Uterus (tissue), 2 donors: ENCODE results near the gene BBS1.

Source experiments
- CTCF ChIP-seq, 4 experiments: fragments of 200-600 bp in 2 of 4; fragments of 450-650 bp in 2 of 4; sonication (generic) in 2 of 4; IDR thresholded peaks; one replicate each; pipeline ENCODE4 v1.5.1; 2016 to 2019; ENCODE audit warnings: antibody characterized with exemption in 4 of 4, mild to moderate bottlenecking in 2 of 4, moderate library complexity in 1 of 4
- POLR2A ChIP-seq, 2 donors: fragments of 450-650 bp; IDR thresholded peaks; one replicate each; pipeline ENCODE4 v1.6.1; 2016; ENCODE audit warnings: antibody characterized with exemption in 2 of 2, mild to moderate bottlenecking in 1 of 2, moderate library complexity in 1 of 2

DNA sequence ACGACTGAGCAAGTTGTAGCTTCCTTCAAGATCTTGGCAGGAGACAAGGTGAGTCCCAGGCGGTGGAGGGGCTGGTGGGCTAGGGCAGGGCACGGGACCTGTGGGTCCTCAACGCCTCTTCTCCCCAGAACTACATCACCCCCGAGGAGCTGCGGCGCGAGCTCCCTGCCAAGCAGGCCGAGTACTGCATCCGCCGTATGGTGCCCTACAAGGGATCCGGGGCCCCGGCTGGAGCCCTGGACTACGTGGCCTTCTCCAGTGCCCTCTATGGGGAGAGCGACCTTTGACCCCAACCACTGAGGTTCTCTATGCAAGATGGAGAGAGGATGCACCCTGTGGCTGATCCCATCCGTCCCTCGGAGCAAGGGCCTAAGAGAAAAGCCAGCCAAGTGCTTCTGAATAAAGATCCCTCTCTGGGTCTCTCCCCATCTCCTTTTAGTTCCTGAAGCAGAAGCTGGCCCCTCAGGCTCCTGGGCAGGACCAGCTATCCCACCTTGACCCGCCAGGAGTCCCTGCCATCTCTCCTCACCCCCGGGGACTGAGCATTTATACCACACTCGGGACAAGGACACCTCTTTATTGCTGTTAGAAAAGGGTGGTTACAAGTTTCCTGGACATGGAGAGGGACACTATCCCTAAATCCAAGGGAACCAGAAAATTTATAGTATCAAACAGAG lies 52.6 kb downstream of the BBS1 start:
- no peak for TF ChIP-seq POLR2A (IDR thresholded peaks at IDR 0.05)
- TF ChIP-seq CTCF (IDR thresholded peaks at IDR 0.05), result no peak
